DMS 273 treated with DMSO at 0.1 percent for 48 hours (cell line): ENCODE data around the gene PLSCR5.

Experiments
- DNase-seq: peaks from one replicate; lab custom pipeline; 2025; lab: John Stamatoyannopoulos, UW

PLSCR5 gene

GRCh38 chr3:146585156-146585555 is 20.0 kb downstream of the PLSCR5 start:
- DNase-seq = no peak

- no peak for DNase-seq
These were observed 23.1 kb downstream of the PLSCR5 start for GRCh38 chr3:146581951-146582467.

- DNase-seq = no peak
These were observed 24.0 kb downstream of the PLSCR5 start for GRCh38 chr3:146581080-146581601.

- peak; percentile 4 for DNase-seq
These were observed 27.5 kb downstream of the PLSCR5 start for GRCh38 chr3:146577662-146578061.

GRCh38 chr3:146575636-146576035 is 29.5 kb downstream of the PLSCR5 start:
- DNase-seq = no peak

GRCh38 chr3:146574173-146574572 is 31.0 kb downstream of the PLSCR5 start:
- no peak for DNase-seq

GRCh38 chr3:146569314-146569713 is 35.8 kb downstream of the PLSCR5 start:
- no peak for DNase-seq

GRCh38 chr3:146566138-146566537 is 39.0 kb downstream of the PLSCR5 start:
- DNase-seq = no peak

- DNase-seq = no peak
These were observed 43.3 kb downstream of the PLSCR5 start for GRCh38 chr3:146561879-146562278.

- DNase-seq = no peak
These were observed 43.7 kb downstream of the PLSCR5 start for GRCh38 chr3:146561463-146561862.

GRCh38 chr3:146560678-146561077 is 44.5 kb downstream of the PLSCR5 start:
- DNase-seq = no peak

- no peak for DNase-seq
These were observed 45.8 kb downstream of the PLSCR5 start for GRCh38 chr3:146559388-146559787.

- no peak for DNase-seq
These were observed 46.4 kb downstream of the PLSCR5 start for GRCh38 chr3:146558781-146559180.

GRCh38 chr3:146557745-146558144 is 47.4 kb downstream of the PLSCR5 start:
- DNase-seq = no peak

GRCh38 chr3:146555311-146555710 is 49.8 kb downstream of the PLSCR5 start:
- no peak for DNase-seq

- no peak for DNase-seq
These were observed 50.9 kb downstream of the PLSCR5 start for GRCh38 chr3:146554151-146554760.

- DNase-seq = no peak
These were observed 54.2 kb downstream of the PLSCR5 start for GRCh38 chr3:146550743-146551510.

- DNase-seq = no peak
These were observed 55.0 kb downstream of the PLSCR5 start for GRCh38 chr3:146550070-146550615.

- no peak for DNase-seq
These were observed 57.8 kb downstream of the PLSCR5 start for GRCh38 chr3:146547235-146547835.

- DNase-seq = no peak
These were observed 58.7 kb downstream of the PLSCR5 start for GRCh38 chr3:146546366-146546965.

- no peak for DNase-seq
These were observed 60.1 kb downstream of the PLSCR5 start for GRCh38 chr3:146544929-146545528.
